Mammary epithelial cell (primary cell): ENCODE results near the gene ANKRD16.

Experiments
- EZH2 ChIP-seq: IDR thresholded peaks from 2 replicates; pipeline ENCODE4 v1.6.1; 2012; ENCODE audit warnings: low read length, inconsistent platforms, borderline replicate concordance
- TF ChIP-seq, protein P1 (sequence below), 2 donors: IDR thresholded peaks in 1 of 2; conservative IDR thresholded peaks in 1 of 2; 2 replicates each; pipeline ENCODE4 v1.5.1; 2011 to 2012; ENCODE audit warnings: inconsistent platforms in 2 of 2, low read length in 2 of 2, mild to moderate bottlenecking in 2 of 2, control low read depth in 1 of 2, low read depth in 1 of 2; ENCODE audit not compliant: insufficient read depth in 1 of 2; ENCODE audit errors: extremely low read depth in 1 of 2

DNA sequence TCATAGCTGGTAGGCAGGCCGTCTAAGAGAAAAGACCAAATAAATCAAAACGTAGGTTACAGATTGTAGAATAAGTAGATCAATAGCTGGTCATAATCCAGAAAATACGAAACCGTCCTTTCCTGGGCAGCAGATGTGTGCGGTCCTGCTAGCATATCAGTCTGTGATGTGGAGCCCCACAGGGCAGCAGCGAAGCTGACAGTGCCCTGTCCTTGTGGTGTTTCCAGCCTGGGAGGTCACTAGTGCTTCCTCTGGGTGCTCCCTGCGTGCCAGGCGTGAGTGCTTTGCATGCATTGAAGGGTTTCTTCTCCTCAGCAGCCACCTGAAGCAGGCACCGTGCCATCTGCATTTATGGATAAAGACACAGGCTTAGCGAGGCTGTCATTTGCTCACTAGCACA lies 45.9 kb upstream of the ANKRD16 start:
- TF ChIP-seq, protein P1, sequence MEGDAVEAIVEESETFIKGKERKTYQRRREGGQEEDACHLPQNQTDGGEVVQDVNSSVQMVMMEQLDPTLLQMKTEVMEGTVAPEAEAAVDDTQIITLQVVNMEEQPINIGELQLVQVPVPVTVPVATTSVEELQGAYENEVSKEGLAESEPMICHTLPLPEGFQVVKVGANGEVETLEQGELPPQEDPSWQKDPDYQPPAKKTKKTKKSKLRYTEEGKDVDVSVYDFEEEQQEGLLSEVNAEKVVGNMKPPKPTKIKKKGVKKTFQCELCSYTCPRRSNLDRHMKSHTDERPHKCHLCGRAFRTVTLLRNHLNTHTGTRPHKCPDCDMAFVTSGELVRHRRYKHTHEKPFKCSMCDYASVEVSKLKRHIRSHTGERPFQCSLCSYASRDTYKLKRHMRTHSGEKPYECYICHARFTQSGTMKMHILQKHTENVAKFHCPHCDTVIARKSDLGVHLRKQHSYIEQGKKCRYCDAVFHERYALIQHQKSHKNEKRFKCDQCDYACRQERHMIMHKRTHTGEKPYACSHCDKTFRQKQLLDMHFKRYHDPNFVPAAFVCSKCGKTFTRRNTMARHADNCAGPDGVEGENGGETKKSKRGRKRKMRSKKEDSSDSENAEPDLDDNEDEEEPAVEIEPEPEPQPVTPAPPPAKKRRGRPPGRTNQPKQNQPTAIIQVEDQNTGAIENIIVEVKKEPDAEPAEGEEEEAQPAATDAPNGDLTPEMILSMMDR (conservative IDR thresholded peaks at IDR 0.05 in 1 of 2, IDR thresholded peaks at IDR 0.05 in 1 of 2; ENCODE audit: extremely low read depth in 1 of 2, insufficient read depth in 1 of 2, low read depth in 1 of 2, low read length in 2 of 2), result no peak
- TF ChIP-seq EZH2, result no peak
